H1 (cell line): ENCODE results near the gene ATAT1. TPM values are rescaled to one million over a fixed set of nuclear protein-coding genes. Genes with fewer than 3 reads are reported as not detected.

ENCODE experiments used
- CTCF ChIA-PET: fragments of 300-600 bp; sonication (Branson Sonifier 250); formaldehyde crosslinking; loops from one replicate; lab custom pipeline; 2021; ENCODE audit not compliant: partially characterized antibody; lab: Charles Lee
- POLR2A ChIA-PET: fragments of 300-600 bp; sonication (Branson Sonifier 250); formaldehyde crosslinking; loops from one replicate; lab custom pipeline; 2021; ENCODE audit warnings: inconsistent platforms; ENCODE audit not compliant: partially characterized antibody; lab: Charles Lee
- DNase-seq, 2 experiments: peaks; one replicate each; pipeline versions ENCODE4 v3.0.0 to v3.0.0-alpha.2; 2010 to 2022; ENCODE audit warnings: low spot score in 2 of 2, low read depth in 1 of 2, mixed read lengths in 1 of 2
- FAIRE-seq: peaks from 2 replicates; lab custom pipeline; 2011; peaks lifted over from hg19 to GRCh38; lab: Jason Lieb, UNC
- H2AFZ ChIP-seq: 2 replicates; pipeline ENCODE4 v1.8.1; 2012; ENCODE audit warnings: low read length, inconsistent platforms
- H2AK5ac ChIP-seq: 2 replicates; pipeline ENCODE4 v1.6.1; 2013; ENCODE audit warnings: low read depth, low read length
- H2BK120ac ChIP-seq: replicated peaks from 2 replicates; pipeline ENCODE3; 2013; ENCODE audit warnings: low read depth, low read length, inconsistent platforms
- H2BK12ac ChIP-seq: 2 replicates; pipeline ENCODE4 v1.6.1; 2013; ENCODE audit warnings: low read depth, low read length
- H2BK15ac ChIP-seq: 2 replicates; pipeline ENCODE4 v1.6.1; 2013; ENCODE audit warnings: low read length
- H2BK20ac ChIP-seq: 2 replicates; pipeline ENCODE4 v1.6.1; 2013; ENCODE audit warnings: low read length
- H2BK5ac ChIP-seq: 2 replicates; pipeline ENCODE4 v1.6.1; 2013; ENCODE audit warnings: low read depth, low read length
- H3K14ac ChIP-seq: 2 replicates; pipeline ENCODE4 v1.6.1; 2013; ENCODE audit warnings: inconsistent platforms; ENCODE audit not compliant: insufficient read length
- H3K18ac ChIP-seq: 2 replicates; pipeline ENCODE4 v1.6.1; 2013; ENCODE audit warnings: low read length; ENCODE audit errors: extremely low read depth
- H3K23ac ChIP-seq: 2 replicates; pipeline ENCODE4 v1.6.1; 2013; ENCODE audit warnings: inconsistent platforms; ENCODE audit not compliant: insufficient read length
- H3K23me2 ChIP-seq: 2 replicates; pipeline ENCODE4 v1.6.1; 2013; ENCODE audit warnings: low read depth, low read length
- H3K27ac ChIP-seq: 2 replicates; pipeline ENCODE4 v1.6.1; 2011; ENCODE audit warnings: low read depth, low read length, inconsistent platforms
- H3K27me3 ChIP-seq, 4 experiments: replicated peaks in 1 of 4; 1 replicate in 1 of 4; 2 replicates in 3 of 4; pipeline versions ENCODE4 v1.6.1 to v1.8.1; 2011 to 2013; ENCODE audit warnings: low read length in 3 of 4, mild to moderate bottlenecking in 3 of 4, inconsistent platforms in 2 of 4, mixed read lengths in 2 of 4, moderate library complexity in 1 of 4; ENCODE audit not compliant: control insufficient read depth in 3 of 4, insufficient read depth in 3 of 4; ENCODE audit errors: extremely low read depth in 1 of 4
- H3K36me3 ChIP-seq, 4 experiments: 2 replicates each; pipeline versions ENCODE4 v1.6.1 to v1.8.1; 2011 to 2013; ENCODE audit warnings: mild to moderate bottlenecking in 4 of 4, low read length in 3 of 4, moderate library complexity in 2 of 4, control low read depth in 1 of 4, inconsistent platforms in 1 of 4; ENCODE audit not compliant: insufficient read depth in 4 of 4, control insufficient read depth in 2 of 4
- H3K4ac ChIP-seq: replicated peaks from 2 replicates; pipeline ENCODE3; 2013; ENCODE audit warnings: low read length, low read depth, mixed read lengths, inconsistent platforms; ENCODE audit not compliant: insufficient read length
- H3K4me1 ChIP-seq, 4 experiments: replicated peaks in 1 of 4; 1 replicate in 1 of 4; 2 replicates in 3 of 4; pipeline versions ENCODE4 v1.6.1 to v1.8.1; 2011 to 2013; ENCODE audit warnings: low read length in 3 of 4, inconsistent platforms in 2 of 4, mixed read lengths in 1 of 4; ENCODE audit not compliant: insufficient read depth in 4 of 4, control insufficient read depth in 3 of 4
- H3K4me2 ChIP-seq, 2 experiments: 2 replicates each; pipeline versions ENCODE4 v1.6.1 to v1.8.1; 2011 to 2013; ENCODE audit warnings: low read depth in 2 of 2, low read length in 2 of 2, control low read depth in 1 of 2, inconsistent platforms in 1 of 2, mild to moderate bottlenecking in 1 of 2; ENCODE audit not compliant: insufficient read depth in 1 of 2
- H3K4me3 ChIP-seq, 4 experiments: fragments of 200-600, 300-600 bp in 1 of 4; sonication (generic), shearing (Covaris generic), sonication (Bioruptor Twin) in 1 of 4; 2 replicates each; pipeline versions ENCODE4 v1.5.1 to v1.8.1; 2011 to 2016; ENCODE audit warnings: low read length in 4 of 4, low read depth in 3 of 4, control low read depth in 2 of 4, inconsistent platforms in 2 of 4, mild to moderate bottlenecking in 2 of 4, mixed read lengths in 1 of 4, moderate library complexity in 1 of 4; ENCODE audit not compliant: insufficient read depth in 2 of 4; ENCODE audit errors: extremely low read depth in 1 of 4
- H3K56ac ChIP-seq: replicated peaks from 2 replicates; pipeline ENCODE3; 2013; ENCODE audit warnings: low read depth, mild to moderate bottlenecking, mixed read lengths, low read length, inconsistent platforms; ENCODE audit not compliant: insufficient read length
- H3K79me1 ChIP-seq: 2 replicates; pipeline ENCODE4 v1.6.1; 2013; ENCODE audit warnings: low read depth, low read length, control low read depth
- H3K79me2 ChIP-seq, 2 experiments: 2 replicates each; pipeline versions ENCODE4 v1.6.1 to v1.8.1; 2012 to 2013; ENCODE audit warnings: low read length in 2 of 2, mild to moderate bottlenecking in 2 of 2, inconsistent platforms in 1 of 2; ENCODE audit not compliant: insufficient read depth in 2 of 2, control insufficient read depth in 1 of 2
- H3K9ac ChIP-seq, 4 experiments: replicated peaks in 1 of 4; 1 replicate in 1 of 4; 2 replicates in 3 of 4; pipeline versions ENCODE4 v1.6.1 to v1.8.1; 2011 to 2013; ENCODE audit warnings: low read depth in 3 of 4, low read length in 3 of 4, control low read depth in 2 of 4, mild to moderate bottlenecking in 2 of 4, moderate library complexity in 2 of 4, inconsistent platforms in 1 of 4; ENCODE audit errors: extremely low read depth in 1 of 4
- H3K9me3 ChIP-seq, 2 experiments: 2 replicates each; pipeline versions ENCODE4 v1.6.1 to v1.8.1; 2012 to 2013; ENCODE audit warnings: mild to moderate bottlenecking in 2 of 2, moderate library complexity in 2 of 2, control low read depth in 1 of 2, inconsistent platforms in 1 of 2, low read depth in 1 of 2, low read length in 1 of 2, mixed read lengths in 1 of 2; ENCODE audit not compliant: insufficient read depth in 2 of 2
- H4K20me1 ChIP-seq, 2 experiments: replicated peaks in 1 of 2; 2 replicates each; pipeline versions ENCODE3 to v1.8.1; 2011 to 2013; ENCODE audit warnings: inconsistent platforms in 2 of 2, low read length in 2 of 2, mild to moderate bottlenecking in 1 of 2; ENCODE audit not compliant: insufficient read depth in 2 of 2, control insufficient read depth in 1 of 2
- H4K5ac ChIP-seq: 2 replicates; pipeline ENCODE4 v1.6.1; 2013; ENCODE audit warnings: low read length, low read depth, mixed read lengths, inconsistent platforms; ENCODE audit not compliant: insufficient read length
- H4K8ac ChIP-seq: 2 replicates; pipeline ENCODE4 v1.8.0; 2013; ENCODE audit warnings: mild to moderate bottlenecking, moderate library complexity, low read length, inconsistent platforms; ENCODE audit not compliant: insufficient read depth; ENCODE audit errors: extremely low read depth
- H4K91ac ChIP-seq: replicated peaks from 2 replicates; pipeline ENCODE3; 2013; ENCODE audit warnings: low read length, mixed read lengths, inconsistent platforms; ENCODE audit not compliant: insufficient read length
- RBBP5 ChIP-seq: IDR thresholded peaks from 2 replicates; pipeline ENCODE4 v1.7.1; 2012; ENCODE audit warnings: low read depth, mild to moderate bottlenecking, inconsistent platforms, low read length, moderate library complexity, borderline replicate concordance
- WGBS, 2 experiments: shearing (Covaris generic) in 1 of 2; methylation state at CpG; one replicate each; pipeline versions ENCODE4 v1.1.6 to v1.1.7; 2013 to 2015; ENCODE audit warnings: low lambda C conversion rate in 2 of 2, mixed read lengths in 2 of 2, inconsistent platforms in 1 of 2, low coverage in 1 of 2, missing lambda C conversion rate in 1 of 2; ENCODE audit not compliant: insufficient replicate concordance in 2 of 2, insufficient coverage in 1 of 2, insufficient read length in 1 of 2; ENCODE audit errors: extremely low coverage in 1 of 2, missing lambda C conversion rate in 1 of 2; 5-methylcytosine and 5-hydroxymethylcytosine counted together
- polyA plus RNA-seq, 7 experiments: library from polyadenylated mRNA; depleted of rRNA in 3 of 7; stranded (reverse) in 5 of 7; unstranded in 2 of 7; fragments of >200 nt in 5 of 7; fragments of 200-250 nt in 2 of 7; gene quantifications; 1 replicate in 5 of 7; 2 replicates in 1 of 7; 4 replicates in 1 of 7; pipeline versions ENCODE4 v1.2.1 to v1.2.3, GENCODE V29; 2011 to 2013; ENCODE audit warnings: missing spikeins in 2 of 7, mixed read lengths in 2 of 7
- total RNA-seq: library from RNA; stranded (reverse); fragmentation: NEBNext Ultra II Directional; extraction: Animal tissue kit (Norgen Biotek cat#: 25700); gene quantifications from 2 replicates; pipeline ENCODE4 v1.2.1, GENCODE V29; 2021

Gene ATAT1
- total and polyA plus RNA-seq, 2 of the 8 experiments (the other 6 are each of a cell fraction or from before 2014, with no cell fraction given), result 14.4 to 14.6 TPM

GRCh38 chr6:30640481-30640880, 13.8 kb downstream of the ATAT1 start:
- ChIA-PET CTCF (interaction anchor here (0.8 to 1.4 kb wide), 4 partner anchors 14 to 95 kb away, joined by 3 to 5 read pairs (median 3); partner anchors contain the start of gene ATAT1), POLR2A (interaction anchor here (0.6 to 3.2 kb wide), 13 partner anchors 8 to 101 kb away, joined by 3 to 27 read pairs (median 4); partner anchors contain the start of gene DHX16)
- H3K4me1 ChIP-seq, result no peaks in the 10 kb centered on the region
- peaks cover 0 to 2% of the 10 kb centered on the region in 2 experiments for H4K20me1 ChIP-seq
- H4K91ac ChIP-seq, result no peak overlapping the region
- no peak overlapping the region for H4K5ac ChIP-seq
- H3K79me2 ChIP-seq, result peaks cover 0 to 1% of the 10 kb centered on the region in 2 experiments; a peak in 2 of 4 replicates
- no peaks in the 10 kb centered on the region for H3K9me3 ChIP-seq
- H2BK120ac ChIP-seq, result no peak overlapping the region
- no peak overlapping the region for H2AFZ ChIP-seq
- H3K23me2 ChIP-seq, result no peaks in the 10 kb centered on the region; the same call in 1 of the 2 replicates
- H3K23ac ChIP-seq, result no peak overlapping the region
- H4K8ac ChIP-seq, result no peak overlapping the region
- H2BK15ac ChIP-seq, result no peak overlapping the region
- no peak overlapping the region for H2BK12ac ChIP-seq
- no peak overlapping the region for H3K4me3 ChIP-seq
- no peak overlapping the region for H3K27ac ChIP-seq
- FAIRE-seq (no peak), DNase-seq (no peak)
- peaks cover 2% of the 10 kb centered on the region; the same call in 1 of the 2 replicates for H3K79me1 ChIP-seq
- H3K4me2 ChIP-seq, result no peak overlapping the region
- H2BK5ac ChIP-seq, result no peak overlapping the region
- no peaks in the 10 kb centered on the region for H3K27me3 ChIP-seq
- H3K4ac ChIP-seq, result no peak overlapping the region
- H3K9ac ChIP-seq, result no peak overlapping the region
- H3K36me3 ChIP-seq, result peaks cover 8 to 19% (median 13%) of the 10 kb centered on the region in 4 experiments
- 94% methylated on average over 10 of the region's 10 CpGs; no CpG with 5 or more reads in 1 of the 2 experiments for WGBS, 2 experiments
- no peak overlapping the region for H3K14ac ChIP-seq
- H3K56ac ChIP-seq, result no peak overlapping the region
- H3K18ac ChIP-seq, result no peak overlapping the region
- no peak overlapping the region for H2BK20ac ChIP-seq
- H2AK5ac ChIP-seq, result no peak overlapping the region
- TF ChIP-seq RBBP5, result no peak
